ENCODE results near the gene TNFSF13. TPM values are rescaled to one million over a fixed set of nuclear protein-coding genes. Genes with fewer than 3 reads are reported as not detected.

The TNFSF13 gene
- total RNA-seq, 1 donor from 2014 or later: 4.1 TPM

DNA sequence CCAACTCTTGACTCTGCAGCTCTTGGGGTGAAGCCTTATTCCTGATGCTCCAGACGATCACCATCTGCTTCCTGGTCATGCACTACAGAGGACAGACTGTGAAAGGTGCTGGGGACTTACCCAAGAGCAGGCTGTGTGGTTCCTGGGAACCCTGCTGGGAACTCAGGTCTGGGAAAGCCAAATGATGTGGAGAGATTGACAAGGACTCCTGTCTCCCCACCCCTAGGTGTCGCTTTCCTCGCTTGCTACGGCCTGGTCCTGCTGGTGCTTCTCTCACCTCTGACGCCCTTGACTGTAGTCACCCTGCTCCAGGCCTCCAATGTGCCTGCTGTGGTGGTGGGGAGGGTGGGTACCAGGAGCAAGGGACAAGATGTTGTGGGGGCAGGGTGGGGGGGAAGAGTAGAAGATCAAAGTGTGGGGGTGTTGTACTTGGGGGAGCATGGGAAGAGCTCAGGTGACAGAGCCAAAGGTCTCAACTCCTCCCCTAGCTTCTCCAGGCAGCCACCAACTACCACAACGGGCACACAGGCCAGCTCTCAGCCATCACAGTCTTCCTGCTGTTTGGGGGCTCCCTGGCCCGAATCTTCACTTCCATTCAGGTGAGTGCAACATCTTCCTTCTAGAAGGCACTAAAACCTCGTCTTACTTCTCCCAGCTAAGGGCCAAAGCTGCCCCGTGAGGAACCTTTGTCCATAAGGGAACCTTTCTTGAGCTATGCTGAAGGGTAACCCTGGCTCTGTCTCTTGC lies 28.3 kb downstream of the TNFSF13 start:
- no peak for DNase-seq (ENCODE audit: low spot score, unreplicated experiment)
- Mint-ChIP-seq H3K4me1 (ENCODE audit: low read depth) (peaks cover 18% of the 10 kb centered on the region), H3K27me3 (no peaks in the 10 kb centered on the region), H3K4me3 (ENCODE audit: low read depth) (no peak overlapping the region), H3K36me3 (ENCODE audit: insufficient read depth) (peaks cover 22% of the 10 kb centered on the region), H3K9me3 (ENCODE audit: low read depth) (no peaks in the 10 kb centered on the region), H3K27ac (no peak overlapping the region)
- TF ChIP-seq, protein P1, sequence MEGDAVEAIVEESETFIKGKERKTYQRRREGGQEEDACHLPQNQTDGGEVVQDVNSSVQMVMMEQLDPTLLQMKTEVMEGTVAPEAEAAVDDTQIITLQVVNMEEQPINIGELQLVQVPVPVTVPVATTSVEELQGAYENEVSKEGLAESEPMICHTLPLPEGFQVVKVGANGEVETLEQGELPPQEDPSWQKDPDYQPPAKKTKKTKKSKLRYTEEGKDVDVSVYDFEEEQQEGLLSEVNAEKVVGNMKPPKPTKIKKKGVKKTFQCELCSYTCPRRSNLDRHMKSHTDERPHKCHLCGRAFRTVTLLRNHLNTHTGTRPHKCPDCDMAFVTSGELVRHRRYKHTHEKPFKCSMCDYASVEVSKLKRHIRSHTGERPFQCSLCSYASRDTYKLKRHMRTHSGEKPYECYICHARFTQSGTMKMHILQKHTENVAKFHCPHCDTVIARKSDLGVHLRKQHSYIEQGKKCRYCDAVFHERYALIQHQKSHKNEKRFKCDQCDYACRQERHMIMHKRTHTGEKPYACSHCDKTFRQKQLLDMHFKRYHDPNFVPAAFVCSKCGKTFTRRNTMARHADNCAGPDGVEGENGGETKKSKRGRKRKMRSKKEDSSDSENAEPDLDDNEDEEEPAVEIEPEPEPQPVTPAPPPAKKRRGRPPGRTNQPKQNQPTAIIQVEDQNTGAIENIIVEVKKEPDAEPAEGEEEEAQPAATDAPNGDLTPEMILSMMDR (IDR thresholded peaks at IDR 0.05; ENCODE audit: unreplicated experiment): peak; percentile 24

DNA sequence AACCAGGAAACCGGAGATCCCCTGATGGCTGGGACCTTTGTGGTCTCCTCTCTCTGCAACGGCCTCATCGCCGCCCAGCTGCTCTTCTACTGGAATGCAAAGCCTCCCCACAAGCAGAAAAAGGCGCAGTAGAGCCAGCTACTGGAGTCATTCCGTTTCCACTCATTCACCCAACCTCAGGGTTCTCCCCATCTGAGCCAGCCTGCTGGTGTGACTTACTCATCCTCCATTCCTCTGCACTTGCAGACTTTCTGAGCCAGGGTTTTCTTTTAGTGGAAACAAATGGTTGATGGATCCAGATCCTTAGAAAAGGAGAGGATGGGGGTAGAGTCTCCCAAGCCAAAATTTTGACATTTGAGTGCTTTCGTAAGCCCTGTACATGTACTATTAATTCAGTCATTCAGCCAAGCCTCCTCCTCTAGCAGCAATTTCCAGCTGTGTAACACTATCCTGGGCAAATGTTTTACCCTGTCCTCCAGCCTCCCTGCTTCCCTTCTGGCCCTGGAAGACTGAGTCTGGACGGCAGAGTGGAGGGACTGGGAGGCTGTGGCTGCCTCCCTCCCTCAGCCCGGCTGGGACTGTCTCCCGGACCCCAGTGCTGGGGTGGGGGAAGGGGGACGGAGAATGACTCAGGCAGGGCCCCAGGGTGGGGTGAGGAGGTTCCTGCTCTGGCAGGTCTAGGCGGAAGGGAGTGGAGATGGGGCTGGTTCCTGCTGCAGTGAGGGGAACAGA lies 29.0 kb downstream of the TNFSF13 start:
- H3K36me3 Mint-ChIP-seq (ENCODE audit: insufficient read depth): peaks cover 23% of the 10 kb centered on the region
- no peaks in the 10 kb centered on the region for H3K27me3 Mint-ChIP-seq
- TF ChIP-seq, protein P1 (IDR thresholded peaks at IDR 0.05; ENCODE audit: unreplicated experiment): no peak
- H3K4me3 Mint-ChIP-seq (ENCODE audit: low read depth): no peak overlapping the region
- peaks cover 13% of the 10 kb centered on the region for H3K4me1 Mint-ChIP-seq (ENCODE audit: low read depth)
- DNase-seq (ENCODE audit: low spot score, unreplicated experiment): no peak
- no peak overlapping the region for H3K27ac Mint-ChIP-seq
- no peaks in the 10 kb centered on the region for H3K9me3 Mint-ChIP-seq (ENCODE audit: low read depth)

DNA sequence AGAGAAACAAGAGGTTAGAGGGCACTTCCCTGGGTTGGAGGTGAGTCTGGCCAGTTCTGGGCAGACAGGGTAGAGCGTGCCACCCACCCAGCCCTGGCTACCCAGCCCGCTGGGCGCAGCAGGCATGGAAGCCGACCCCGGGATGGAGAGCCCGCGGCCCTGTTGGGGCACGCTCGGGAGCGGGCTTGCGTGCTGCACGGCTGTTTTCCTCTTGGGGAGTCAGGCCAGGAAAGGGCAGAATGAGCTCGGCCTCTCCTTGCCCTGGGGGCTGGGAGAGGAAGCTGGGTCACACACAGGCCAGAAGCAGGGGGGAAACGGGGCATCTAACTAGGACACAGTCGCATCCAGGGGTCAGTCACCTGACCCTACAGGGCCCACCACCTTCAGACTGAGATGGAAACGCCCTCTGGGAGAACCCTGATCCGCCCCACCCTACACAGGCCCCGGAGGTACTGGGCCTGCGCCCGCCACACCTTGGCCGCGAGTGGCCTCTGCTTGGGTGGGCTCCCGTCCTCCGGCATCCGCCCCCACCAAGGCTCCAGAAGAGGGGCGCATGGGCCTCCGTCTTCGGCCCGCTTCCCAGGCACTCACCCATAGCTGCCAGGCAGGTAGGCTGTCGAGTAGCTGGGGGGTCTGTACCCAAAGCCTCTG lies 30.1 kb downstream of the TNFSF13 start:
- DNase-seq (ENCODE audit: low spot score, unreplicated experiment): no peak

DNA sequence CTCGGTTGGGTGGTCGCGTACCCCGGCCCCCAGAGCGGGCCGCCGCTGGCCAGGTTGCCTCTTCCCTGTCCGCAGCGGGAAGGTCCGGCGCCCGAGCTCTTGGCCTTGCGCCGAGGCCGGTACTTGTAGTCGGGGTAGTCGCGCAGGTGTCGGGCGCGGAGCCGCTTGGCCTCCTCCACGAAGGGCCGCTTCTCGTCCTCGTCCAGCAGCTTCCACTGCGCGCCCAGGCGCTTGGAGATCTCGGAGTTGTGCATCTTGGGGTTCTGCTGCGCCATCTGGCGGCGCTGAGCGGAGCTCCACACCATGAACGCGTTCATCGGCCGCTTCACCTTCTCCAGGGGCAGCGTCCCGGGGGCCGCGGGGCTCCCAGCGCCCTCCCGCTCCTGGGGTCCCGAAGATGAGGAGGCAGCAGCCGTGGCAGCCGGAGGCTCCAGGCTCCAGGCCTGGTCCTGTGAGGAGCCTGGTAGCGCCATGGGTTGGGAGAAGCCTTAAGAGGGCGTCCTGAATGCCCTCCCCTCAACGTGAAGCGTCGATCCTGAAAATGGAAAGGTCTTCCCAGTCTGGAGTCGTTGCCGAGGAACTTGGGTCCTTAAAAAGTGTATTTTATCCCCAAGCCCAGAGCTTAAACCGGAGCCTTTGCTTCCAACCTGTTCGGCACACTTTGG lies 30.8 kb downstream of the TNFSF13 start:
- Mint-ChIP-seq H3K36me3 (ENCODE audit: insufficient read depth) (peaks cover 33% of the 10 kb centered on the region), H3K27me3 (no peaks in the 10 kb centered on the region)

More for the DNA sequence above, 30.1 kb downstream of the TNFSF13 start:
- Mint-ChIP-seq H3K27ac (no peak overlapping the region), H3K27me3 (no peaks in the 10 kb centered on the region), H3K4me3 (ENCODE audit: low read depth) (no peak overlapping the region), H3K4me1 (ENCODE audit: low read depth) (peaks cover 8% of the 10 kb centered on the region), H3K9me3 (ENCODE audit: low read depth) (no peaks in the 10 kb centered on the region), H3K36me3 (ENCODE audit: insufficient read depth) (peaks cover 30% of the 10 kb centered on the region)
- TF ChIP-seq, protein P1 (IDR thresholded peaks at IDR 0.05; ENCODE audit: unreplicated experiment): no peak

More for the DNA sequence above, 30.8 kb downstream of the TNFSF13 start:
- Mint-ChIP-seq H3K4me3 (ENCODE audit: low read depth) (no peak overlapping the region), H3K4me1 (ENCODE audit: low read depth) (peaks cover 6% of the 10 kb centered on the region), H3K27ac (no peak overlapping the region), H3K9me3 (ENCODE audit: low read depth) (no peaks in the 10 kb centered on the region)
- TF ChIP-seq, protein P1 (IDR thresholded peaks at IDR 0.05; ENCODE audit: unreplicated experiment): peak; percentile 88
- DNase-seq (ENCODE audit: low spot score, unreplicated experiment): peak; percentile 58

All from progenitor cell of endocrine pancreas (in vitro differentiated cells).